ENCODE results near the gene RCOR1.
"Not testable (repeated sequence)": the region's sequence is repeated elsewhere in the genome, so short reads cannot be mapped to it uniquely, and the experiment has no call there.

Gene RCOR1

DNA sequence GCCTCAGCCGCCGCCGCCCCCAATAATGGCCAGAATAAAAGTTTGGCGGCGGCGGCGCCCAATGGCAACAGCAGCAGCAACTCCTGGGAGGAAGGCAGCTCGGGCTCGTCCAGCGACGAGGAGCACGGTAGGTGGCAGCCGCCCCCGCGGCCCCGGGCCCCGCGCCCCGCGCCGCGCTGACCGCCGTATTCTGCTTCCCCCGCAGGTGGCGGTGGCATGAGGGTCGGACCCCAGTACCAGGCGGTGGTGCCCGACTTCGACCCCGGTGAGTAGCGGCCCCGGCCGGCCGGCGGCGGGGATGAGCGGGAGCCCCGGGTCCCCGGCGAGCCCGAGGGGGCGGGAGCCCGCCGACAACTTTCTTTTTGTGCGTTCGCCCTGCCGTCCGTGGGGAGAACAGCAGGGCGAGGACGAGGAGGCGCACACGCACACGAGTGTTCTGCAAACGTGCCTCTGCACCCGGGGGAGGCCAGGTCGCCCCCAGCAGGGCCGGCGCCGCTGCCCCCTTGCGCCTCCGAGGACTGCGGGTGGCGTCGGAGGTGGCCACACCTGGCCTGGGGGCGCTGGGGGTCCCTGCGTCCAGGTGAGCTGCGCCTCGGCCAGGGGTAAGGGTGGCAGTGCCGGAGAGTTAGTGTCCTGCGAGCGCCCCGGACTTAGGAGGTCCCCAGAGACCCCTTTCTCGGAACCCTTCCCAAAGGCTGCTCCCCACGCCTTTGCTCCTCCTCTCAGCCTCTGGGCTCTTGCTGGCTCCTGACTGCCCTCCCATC, 794 bp downstream of the RCOR1 start:
- peak; percentile 32 for DNase-seq (ENCODE audit: low read depth)

DNA sequence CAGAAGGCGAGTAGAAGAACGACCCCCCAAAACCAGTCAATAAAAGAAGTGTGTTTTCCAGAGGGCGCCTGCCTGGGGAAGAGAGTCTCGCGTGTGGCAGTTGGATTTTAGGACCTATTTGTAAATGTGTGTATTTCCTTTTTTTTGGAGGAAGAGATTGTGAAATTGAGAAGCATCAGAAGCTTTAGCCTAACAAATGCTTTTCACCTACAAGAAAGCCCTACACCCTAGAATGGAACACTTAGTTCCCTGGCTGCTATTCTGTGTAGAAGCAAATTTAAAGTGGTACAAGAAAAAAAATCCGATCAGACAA, 1.3 kb downstream of the RCOR1 start:
- no peak for DNase-seq (ENCODE audit: low read depth)

DNA sequence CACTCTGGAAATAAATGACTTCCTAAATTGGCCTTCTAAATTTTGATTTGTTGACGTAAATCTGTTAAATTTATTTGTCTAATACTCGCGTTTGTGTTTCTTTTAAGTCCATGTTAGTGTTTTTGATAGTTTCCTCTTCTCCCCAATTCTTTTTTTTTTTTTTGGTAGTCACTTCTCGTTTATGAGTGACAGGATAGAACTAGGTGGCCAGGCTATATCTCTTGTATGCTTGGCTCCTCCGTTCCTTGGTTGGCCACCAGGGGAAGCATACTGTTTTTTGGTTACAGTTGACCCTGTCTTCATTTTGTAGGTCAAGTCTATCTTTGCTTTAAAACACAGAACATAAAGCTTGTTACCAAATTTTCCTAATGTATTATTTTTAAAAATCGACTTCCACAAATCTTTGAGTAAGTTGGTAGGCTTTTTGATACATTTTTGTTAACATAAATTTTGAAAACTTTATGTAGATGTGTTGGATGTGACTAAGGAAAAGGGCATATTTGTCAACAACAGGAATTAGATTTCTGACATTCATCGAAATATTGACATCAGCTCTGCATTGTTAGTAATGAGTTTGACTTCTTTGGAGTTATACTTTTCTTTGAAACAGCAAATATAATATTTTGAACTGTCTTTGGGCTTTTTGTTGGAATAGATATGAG, 2.2 kb downstream of the RCOR1 start:
- peak; percentile 37 for DNase-seq (ENCODE audit: low read depth)

DNA sequence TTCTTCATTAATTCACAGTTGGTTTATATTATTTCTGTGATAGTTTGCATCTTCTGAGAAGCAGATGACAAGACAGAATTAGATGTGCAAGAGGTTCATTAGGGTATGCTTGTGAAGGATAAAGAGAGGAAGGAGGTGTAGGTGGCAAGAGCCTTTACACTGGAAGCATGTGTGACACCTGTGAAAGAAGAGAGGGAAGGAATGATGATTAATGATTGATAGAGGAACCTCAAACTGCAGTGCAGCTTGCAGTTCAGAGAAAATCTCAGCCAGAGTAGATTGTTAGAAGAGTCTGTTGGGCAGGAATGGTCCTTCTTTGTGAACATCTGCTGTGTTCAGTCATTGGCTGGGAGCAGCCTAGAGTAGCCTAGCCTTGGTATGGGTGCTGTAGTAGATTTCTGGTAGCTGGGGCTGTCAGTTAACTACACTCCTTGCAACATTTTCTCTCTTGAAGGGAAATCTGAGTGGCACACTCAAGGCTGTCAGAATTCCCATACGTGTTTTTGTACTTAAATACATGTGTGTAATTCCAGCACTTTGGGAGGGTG, 9.0 kb downstream of the RCOR1 start:
- DNase-seq (ENCODE audit: low read depth) = no peak

- no peak for DNase-seq (ENCODE audit: low read depth)
These were observed 10.2 kb downstream of the RCOR1 start for GRCh38 chr14:102602421-102603292.

- DNase-seq (ENCODE audit: low read depth) = no peak
These were observed 11.0 kb downstream of the RCOR1 start for GRCh38 chr14:102603293-102603907.

GRCh38 chr14:102604183-102604582, 11.7 kb downstream of the RCOR1 start:
- DNase-seq (ENCODE audit: low read depth) = no peak

GRCh38 chr14:102605029-102605428, 12.6 kb downstream of the RCOR1 start:
- DNase-seq (ENCODE audit: low read depth) = no peak

GRCh38 chr14:102606296-102606695, 13.8 kb downstream of the RCOR1 start:
- DNase-seq (ENCODE audit: low read depth) = no peak

GRCh38 chr14:102608064-102608446, 15.6 kb downstream of the RCOR1 start:
- no peak for DNase-seq (ENCODE audit: low read depth)

DNA sequence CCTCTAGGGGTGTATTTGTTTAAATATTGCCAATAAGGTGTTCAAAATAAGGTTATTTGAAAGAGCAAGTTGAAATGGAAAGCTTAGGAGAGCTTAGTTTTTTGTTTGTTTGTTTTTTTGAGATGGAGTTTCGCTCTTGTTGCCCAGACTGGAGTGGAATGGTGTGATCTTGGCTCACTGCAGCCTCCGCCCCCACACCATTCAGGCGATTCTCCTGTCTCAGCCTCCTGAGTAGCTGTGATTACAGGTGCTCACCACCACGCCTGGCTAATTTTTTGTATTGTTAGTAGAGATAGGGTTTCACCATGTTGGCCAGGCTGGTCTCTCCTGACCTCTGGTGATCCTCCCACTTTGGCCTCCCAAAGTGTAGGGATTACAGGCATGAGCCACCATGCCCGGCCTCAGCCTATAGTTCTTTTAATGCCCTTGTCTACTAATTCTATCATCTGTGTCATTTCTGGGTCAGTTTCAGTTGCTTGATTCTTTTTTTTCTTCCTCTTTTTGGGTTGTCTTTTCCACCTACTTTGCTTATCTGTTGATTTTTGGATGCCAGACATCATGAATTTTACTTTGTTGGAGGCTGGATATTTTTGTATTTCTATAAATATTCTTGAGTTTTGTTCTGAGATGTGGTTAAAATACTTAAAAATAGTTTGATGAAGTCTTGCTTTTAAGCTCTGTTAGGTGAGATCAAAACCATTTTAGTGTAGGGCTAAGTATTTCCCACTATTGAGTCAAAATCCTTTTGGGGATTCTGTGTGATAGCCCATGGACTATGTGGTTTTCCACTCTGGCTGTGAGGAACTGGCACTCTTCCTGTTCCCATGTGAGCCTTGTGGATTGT, 18.7 kb downstream of the RCOR1 start:
- DNase-seq (ENCODE audit: low read depth) = no peak

GRCh38 chr14:102616318-102616717, 23.9 kb downstream of the RCOR1 start:
- DNase-seq (ENCODE audit: low read depth) = no peak

DNA sequence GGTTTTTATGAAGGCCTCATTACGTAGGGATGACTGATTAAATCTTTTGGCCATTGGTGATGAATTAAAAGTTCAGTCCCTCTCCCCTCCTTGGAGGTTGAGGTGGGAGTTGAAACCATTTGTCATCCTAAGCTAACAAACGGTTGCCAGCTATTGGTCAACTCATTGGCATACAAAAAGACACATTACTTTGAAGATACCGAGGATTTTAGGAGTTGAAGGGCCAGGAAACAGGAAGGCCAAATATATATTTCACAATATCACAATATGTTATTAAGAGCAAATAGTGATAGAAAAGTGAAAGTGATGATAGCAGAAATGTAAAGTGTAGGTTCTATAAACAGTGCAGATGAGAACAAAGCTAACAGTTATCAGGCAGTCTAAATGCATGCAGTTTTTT, 24.4 kb downstream of the RCOR1 start:
- no peak for DNase-seq (ENCODE audit: low read depth)

- not testable (repeated sequence) for DNase-seq (ENCODE audit: low read depth)
These were observed 26.6 kb downstream of the RCOR1 start for GRCh38 chr14:102619012-102619411.

DNA sequence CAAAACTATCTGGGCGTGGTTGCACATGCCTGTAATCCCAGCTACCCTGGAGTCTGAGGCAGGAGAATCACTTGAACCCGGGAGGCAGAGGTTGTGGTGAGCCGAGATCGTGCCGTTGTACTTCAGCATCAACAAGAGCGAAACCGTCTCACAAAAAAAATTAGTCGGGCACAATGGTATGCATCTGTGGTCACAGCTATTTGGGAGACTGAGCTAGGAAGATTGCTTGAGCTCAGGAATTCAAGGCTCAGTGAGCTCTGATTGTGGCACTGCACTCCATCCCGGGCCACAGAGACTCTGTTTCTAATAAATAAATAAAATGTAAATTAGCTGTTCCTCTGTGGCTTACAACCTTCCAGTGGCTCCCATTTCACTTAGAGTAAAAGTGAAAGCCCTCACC, 28.0 kb downstream of the RCOR1 start:
- DNase-seq (ENCODE audit: low read depth) = no peak

- DNase-seq (ENCODE audit: low read depth) = no peak
These were observed 29.9 kb downstream of the RCOR1 start for GRCh38 chr14:102622262-102622885.

- DNase-seq (ENCODE audit: low read depth) = no peak
These were observed 32.2 kb downstream of the RCOR1 start for GRCh38 chr14:102624666-102625065.

GRCh38 chr14:102625564-102626296, 33.3 kb downstream of the RCOR1 start:
- no peak for DNase-seq (ENCODE audit: low read depth)

- no peak for DNase-seq (ENCODE audit: low read depth)
These were observed 34.1 kb downstream of the RCOR1 start for GRCh38 chr14:102626530-102626929.

DNA sequence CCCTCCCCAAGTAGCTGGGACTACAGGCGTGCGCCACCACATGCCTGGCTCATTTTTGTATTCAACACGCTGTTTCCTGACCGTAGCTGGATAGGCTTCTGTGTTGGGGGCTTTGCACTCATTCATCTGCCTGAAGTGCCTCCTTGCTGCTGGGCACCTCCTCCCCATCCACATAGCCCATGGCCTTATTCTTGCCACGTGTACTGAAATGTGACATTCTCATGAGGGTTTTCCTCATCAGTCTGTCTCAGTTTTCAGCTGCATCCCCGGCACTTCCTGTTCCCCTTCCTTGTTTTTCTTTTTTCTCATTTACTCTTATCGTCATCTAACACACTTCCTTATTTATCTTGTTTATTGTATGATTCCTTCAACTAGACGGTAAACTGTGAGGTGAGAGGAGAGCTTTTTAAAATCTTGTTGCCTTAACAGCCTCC, 36.6 kb downstream of the RCOR1 start:
- no peak for DNase-seq (ENCODE audit: low read depth)

All from stimulated activated CD8-positive, alpha-beta memory T cell treated with anti-CD3 and anti-CD28 coated beads, Interleukin-15, amount 100 ng/mL, for 1 hour (primary cell).